Kidney (tissue), 14 donors: ENCODE measurements around the gene KRTAP10-7. TPM values are rescaled to one million over a fixed set of nuclear protein-coding genes. Genes with fewer than 3 reads are reported as not detected.

ENCODE experiments used
- DNase-seq, 5 donors: peaks; one replicate each; pipeline ENCODE4 v3.0.0-alpha.2; 2013 to 2020
- FAIRE-seq: peaks from 2 replicates; lab custom pipeline; 2012; peaks lifted over from hg19 to GRCh38; lab: Jason Lieb, UNC
- H3K27ac ChIP-seq, 2 donors: one replicate each; pipeline ENCODE4 v1.7.0; 2013; ENCODE audit warnings: low read depth in 2 of 2, low read length in 2 of 2, inconsistent platforms in 1 of 2
- H3K27me3 ChIP-seq: one replicate; pipeline ENCODE4 v1.7.1; 2013; ENCODE audit warnings: low read length, inconsistent platforms; ENCODE audit not compliant: control insufficient read depth, insufficient read depth
- H3K36me3 ChIP-seq, 3 donors: one replicate each; pipeline versions ENCODE4 v1.7.0 to v1.7.1; 2013; ENCODE audit warnings: low read length in 3 of 3, control low read depth in 1 of 3, inconsistent platforms in 1 of 3; ENCODE audit not compliant: insufficient read depth in 3 of 3, control insufficient read depth in 2 of 3
- H3K4me1 ChIP-seq, 3 donors: one replicate each; pipeline versions ENCODE4 v1.7.0 to v1.7.1; 2013; ENCODE audit warnings: low read length in 3 of 3, inconsistent platforms in 1 of 3, low read depth in 1 of 3; ENCODE audit not compliant: control insufficient read depth in 2 of 3, insufficient read depth in 2 of 3
- H3K4me3 ChIP-seq, 3 donors: one replicate each; pipeline versions ENCODE4 v1.7.0 to v1.8.1; 2013; ENCODE audit warnings: low read length in 3 of 3, control low read depth in 1 of 3, inconsistent platforms in 1 of 3
- H3K9ac ChIP-seq, 3 donors: one replicate each; pipeline versions ENCODE4 v1.7.0 to v1.7.1; 2013; ENCODE audit warnings: low read length in 3 of 3, control low read depth in 1 of 3, inconsistent platforms in 1 of 3
- H3K9me3 ChIP-seq, 3 donors: one replicate each; pipeline versions ENCODE4 v1.7.0 to v1.7.1; 2013; ENCODE audit warnings: low read length in 3 of 3, control low read depth in 1 of 3, inconsistent platforms in 1 of 3; ENCODE audit not compliant: control insufficient read depth in 2 of 3, insufficient read depth in 1 of 3
- CTCF ChIP-seq: IDR thresholded peaks from 3 replicates; pipeline ENCODE4 v1.5.1; 2012; ENCODE audit warnings: mild to moderate bottlenecking, moderate library complexity, borderline replicate concordance; ENCODE audit not compliant: insufficient read depth; ENCODE audit errors: extremely low read depth
- intact Hi-C: fragments of 100-400 bp; cut with DNase I; formaldehyde crosslinking; loops from one replicate; pipeline ENCODE4 v1.11.1; 2022
- polyA plus RNA-seq: library from polyadenylated mRNA; stranded (reverse); fragments of 350-450 nt; fragmentation: Illumina TruSeq; extraction: RNeasy Lipid Tissue Mini Kit (QIAGEN cat#74804); gene quantifications from one replicate; pipeline ENCODE4 v1.2.3, GENCODE V29; 2014; ENCODE audit warnings: low read depth, low replicate concordance; ENCODE audit not compliant: insufficient read depth
- total RNA-seq: library from RNA; stranded (reverse); fragmentation: NEBNext Ultra II Directional; extraction: Animal tissue kit (Norgen Biotek cat#: 25700); gene quantifications from one replicate; pipeline ENCODE4 v1.2.1, GENCODE V29; 2021
- donor health status: control.
- donor health status: control.
- donor health status: control.
- donor health status: control.
- donor health status: control.
- donor health status: DM: yes; HTN: yes; CAD: no.
- donor health status: Normal renal cell carcinoma (clear cell type).

The KRTAP10-7 gene
- total and polyA plus RNA-seq, 2 donors from 2014 or later = not detected

- DNase-seq (no peak), FAIRE-seq (no peak)
- Histone ChIP-seq H3K9me3 (no peaks in the 10 kb centered on the region), H3K36me3 (no peaks in the 10 kb centered on the region), H3K4me1 (no peaks in the 10 kb centered on the region), H3K27me3 (no peaks in the 10 kb centered on the region), H3K4me3 (no peak overlapping the region), H3K27ac (no peak overlapping the region), H3K9ac (no peak overlapping the region)
- no peak for TF ChIP-seq CTCF
- intact Hi-C loops = no loop called here
Observed at GRCh38 chr21:44647222-44647552, 46.8 kb downstream of the KRTAP10-7 start.

- no peak for FAIRE-seq
Observed at GRCh38 chr21:44648557-44649311, 48.3 kb downstream of the KRTAP10-7 start.

GRCh38 chr21:44649521-44650100 lies 49.2 kb downstream of the KRTAP10-7 start:
- no peak overlapping the region for H3K4me3 ChIP-seq
- H3K4me1 ChIP-seq = no peaks in the 10 kb centered on the region
- no peak overlapping the region for H3K9ac ChIP-seq
- H3K9me3 ChIP-seq = no peaks in the 10 kb centered on the region
- no peaks in the 10 kb centered on the region for H3K27me3 ChIP-seq
- no peak overlapping the region for H3K27ac ChIP-seq
- no peaks in the 10 kb centered on the region for H3K36me3 ChIP-seq
- no peak for DNase-seq
- no peak for TF ChIP-seq CTCF
- intact Hi-C loops = no loop called here
- FAIRE-seq = no peak

More at GRCh38 chr21:44648557-44649311, 48.3 kb downstream of the KRTAP10-7 start:
- Histone ChIP-seq H3K4me1 (no peaks in the 10 kb centered on the region), H3K4me3 (no peak overlapping the region), H3K9me3 (no peaks in the 10 kb centered on the region), H3K9ac (no peak overlapping the region), H3K27me3 (no peaks in the 10 kb centered on the region), H3K36me3 (no peaks in the 10 kb centered on the region), H3K27ac (no peak overlapping the region)
- peak in 2 of 5 donors; percentile 5 to 9 for DNase-seq
- intact Hi-C loops = no loop called here
- no peak for TF ChIP-seq CTCF
